Measurements from ENCODE around the gene SEMA4B.

The SEMA4B gene

GRCh38 chr15:90231028-90232017 lies 30.2 kb downstream of the SEMA4B start:
- peak overlapping the region; percentile 84 for H3K27ac ChIP-seq
- no peak for TF ChIP-seq CTCF (conservative IDR thresholded peaks at IDR 0.05)

GRCh38 chr15:90232196-90232595 lies 31.1 kb downstream of the SEMA4B start:
- TF ChIP-seq CTCF (conservative IDR thresholded peaks at IDR 0.05): no peak
- H3K27ac ChIP-seq: peak overlapping the region; percentile 84

- TF ChIP-seq CTCF (conservative IDR thresholded peaks at IDR 0.05): peak; percentile 79
These were observed 31.8 kb downstream of the SEMA4B start for GRCh38 chr15:90232941-90233386.

GRCh38 chr15:90233387-90234095 lies 32.4 kb downstream of the SEMA4B start, which contains the start of gene CIB1:
Gene CIB1 (minus strand): TSS chr15:90233941. CDS start chr15:90233885, 56 bp downstream.
- peak within 1 kb of the TSS; percentile 84 for H3K27ac ChIP-seq
- peak; percentile 57 for TF ChIP-seq CTCF (conservative IDR thresholded peaks at IDR 0.05)

More at GRCh38 chr15:90232941-90233386, 31.8 kb downstream of the SEMA4B start:
- peak overlapping the region; percentile 84 for H3K27ac ChIP-seq

- no peak for TF ChIP-seq CTCF (conservative IDR thresholded peaks at IDR 0.05)
- peak within 1 kb of the TSS; percentile 84 for H3K27ac ChIP-seq
These were observed 33.2 kb downstream of the SEMA4B start, which contains the start of gene GDPGP1 for GRCh38 chr15:90234096-90234988. Gene GDPGP1 (plus strand): TSS chr15:90234209. CDS start chr15:90240909, 6,700 bp downstream.

GRCh38 chr15:90239371-90239770 lies 38.2 kb downstream of the SEMA4B start:
- H3K27ac ChIP-seq: no peak overlapping the region
- TF ChIP-seq CTCF (conservative IDR thresholded peaks at IDR 0.05): no peak

Measured in VCaP (cell line).